Right atrium auricular region (tissue), 2 donors: ENCODE measurements around the gene CDHR5. TPM values are rescaled to one million over a fixed set of nuclear protein-coding genes. Genes with fewer than 3 reads are reported as not detected.

Experiments
- DNase-seq: peaks from one replicate; pipeline ENCODE4 v3.0.0-alpha.2; 2019; ENCODE audit warnings: low spot score
- H3K27ac ChIP-seq, 2 donors: fragments of 200-600 bp; sonication (generic); 1 replicate in 1 of 2; 2 replicates in 1 of 2; pipeline ENCODE4 v1.5.1; 2016 to 2019
- H3K27me3 ChIP-seq, 2 donors: fragments of 200-600 bp; sonication (generic); one replicate each; pipeline versions ENCODE4 v1.5.1 to v1.6.0; 2017 to 2019
- H3K36me3 ChIP-seq: fragments of 200-600 bp; sonication (generic); one replicate; pipeline ENCODE4 v1.5.1; 2016
- H3K4me1 ChIP-seq, 2 donors: fragments of 200-600 bp; sonication (generic); one replicate each; pipeline versions ENCODE4 v1.5.1 to v1.6.0; 2017 to 2019
- H3K4me3 ChIP-seq, 2 donors: fragments of 200-600 bp; sonication (generic); 1 replicate in 1 of 2; 2 replicates in 1 of 2; pipeline ENCODE4 v1.5.1; 2017 to 2019; ENCODE audit warnings: mild to moderate bottlenecking in 1 of 2, moderate library complexity in 1 of 2
- H3K9me3 ChIP-seq, 2 donors: fragments of 200-600 bp; sonication (generic); one replicate each; pipeline ENCODE4 v1.5.1; 2019
- CTCF ChIP-seq, 2 donors: fragments of 200-600 bp; sonication (generic); IDR thresholded peaks; one replicate each; pipeline ENCODE4 v1.5.1; 2019; ENCODE audit warnings: antibody characterized with exemption in 2 of 2
- total RNA-seq, 2 donors: library from RNA; depleted of rRNA; stranded (reverse); fragments of >200 nt; gene quantifications; one replicate each; pipeline ENCODE4 v1.1.0, GENCODE V29; 2016

Gene CDHR5
- total RNA-seq, 2 donors from 2014 or later, result not detected

- no peak for DNase-seq
- Histone ChIP-seq H3K4me3 (no peak overlapping the region), H3K4me1 (peaks cover 0 to 5% of the 10 kb centered on the region in 2 donors), H3K36me3 (no peaks in the 10 kb centered on the region), H3K9me3 (no peaks in the 10 kb centered on the region), H3K27me3 (peaks cover 0 to 3% of the 10 kb centered on the region in 2 donors), H3K27ac (no peak overlapping the region)
- TF ChIP-seq CTCF (IDR thresholded peaks at IDR 0.05), result no peak
Observed at GRCh38 chr11:621838-622237, 2.9 kb downstream of the CDHR5 start.

- no peak for DNase-seq
- Histone ChIP-seq H3K27me3 (peaks cover 0 to 3% of the 10 kb centered on the region in 2 donors), H3K9me3 (no peaks in the 10 kb centered on the region), H3K4me1 (peaks cover 0 to 6% of the 10 kb centered on the region in 2 donors), H3K27ac (no peak overlapping the region), H3K4me3 (no peak overlapping the region), H3K36me3 (no peaks in the 10 kb centered on the region)
- no peak for TF ChIP-seq CTCF (IDR thresholded peaks at IDR 0.05)
Observed at GRCh38 chr11:620935-621814, 3.6 kb downstream of the CDHR5 start.

GRCh38 chr11:620201-620600, 4.6 kb downstream of the CDHR5 start:
- Histone ChIP-seq H3K27ac (no peak overlapping the region), H3K27me3 (no peaks in the 10 kb centered on the region), H3K4me3 (no peak overlapping the region), H3K9me3 (no peaks in the 10 kb centered on the region), H3K36me3 (no peaks in the 10 kb centered on the region), H3K4me1 (peaks cover 0 to 11% of the 10 kb centered on the region in 2 donors)
- TF ChIP-seq CTCF (IDR thresholded peaks at IDR 0.05), result no peak
- no peak for DNase-seq

- Histone ChIP-seq H3K27ac (no peak overlapping the region), H3K4me1 (peaks cover 0 to 17% of the 10 kb centered on the region in 2 donors), H3K4me3 (no peak overlapping the region), H3K27me3 (no peaks in the 10 kb centered on the region), H3K9me3 (no peaks in the 10 kb centered on the region), H3K36me3 (no peaks in the 10 kb centered on the region)
- no peak for TF ChIP-seq CTCF (IDR thresholded peaks at IDR 0.05)
- no peak for DNase-seq
Observed at GRCh38 chr11:619628-620050, 5.1 kb downstream of the CDHR5 start.

- Histone ChIP-seq H3K27me3 (no peaks in the 10 kb centered on the region), H3K4me3 (no peak overlapping the region), H3K27ac (no peak overlapping the region), H3K9me3 (no peaks in the 10 kb centered on the region), H3K4me1 (peaks cover 0 to 23% of the 10 kb centered on the region in 2 donors), H3K36me3 (no peaks in the 10 kb centered on the region)
- no peak for DNase-seq
- no peak for TF ChIP-seq CTCF (IDR thresholded peaks at IDR 0.05)
Observed at GRCh38 chr11:618856-619627, 5.7 kb downstream of the CDHR5 start.
